Measurements from ENCODE around the gene GADD45A. TPM values are rescaled to one million over a fixed set of nuclear protein-coding genes. Genes with fewer than 3 reads are reported as not detected.

The GADD45A gene
- total RNA-seq, 1 experiment from 2014 or later = 35.4 TPM

GRCh38 chr1:67687649-67688048, 2.6 kb downstream of the GADD45A start:
- Mint-ChIP-seq H3K4me1 (ENCODE audit: low read depth, unreplicated experiment) (peaks cover 40% of the 10 kb centered on the region), H3K9me3 (ENCODE audit: low read depth, unreplicated experiment) (no peaks in the 10 kb centered on the region), H3K27me3 (ENCODE audit: unreplicated experiment) (no peaks in the 10 kb centered on the region), H3K36me3 (ENCODE audit: insufficient read depth, unreplicated experiment) (peaks cover 59% of the 10 kb centered on the region), H3K27ac (ENCODE audit: unreplicated experiment) (peak overlapping the region; percentile 89), H3K4me3 (ENCODE audit: low read depth, unreplicated experiment) (peak overlapping the region; percentile 96)
- intact Hi-C loops (cut with micrococcal nuclease; ENCODE audit: unreplicated experiment) = loop anchor here (10.0 kb wide), 1 partner anchor 153 kb away; no protein-coding TSS in a partner anchor
- CTCF ChIA-PET = no interaction called here
- TF ChIP-seq CTCF (IDR thresholded peaks at IDR 0.05; ENCODE audit: unreplicated experiment) = no peak
- BruUV-seq (replicated peaks) = TSS peak; percentile 61
- DNase-seq = no peak

GRCh38 chr1:67688526-67689219, 3.7 kb downstream of the GADD45A start:
- no TSS peak for BruUV-seq (replicated peaks)
- CTCF ChIA-PET = no interaction called here
- Mint-ChIP-seq H3K27ac (ENCODE audit: unreplicated experiment) (peak overlapping the region; percentile 89), H3K36me3 (ENCODE audit: insufficient read depth, unreplicated experiment) (peaks cover 55% of the 10 kb centered on the region), H3K4me1 (ENCODE audit: low read depth, unreplicated experiment) (peaks cover 30% of the 10 kb centered on the region), H3K4me3 (ENCODE audit: low read depth, unreplicated experiment) (peak overlapping the region; percentile 96), H3K27me3 (ENCODE audit: unreplicated experiment) (no peaks in the 10 kb centered on the region), H3K9me3 (ENCODE audit: low read depth, unreplicated experiment) (no peaks in the 10 kb centered on the region)
- intact Hi-C loops (cut with micrococcal nuclease; ENCODE audit: unreplicated experiment) = loop anchor here (10.0 kb wide), 1 partner anchor 154 kb away; no protein-coding TSS in a partner anchor
- TF ChIP-seq CTCF (IDR thresholded peaks at IDR 0.05; ENCODE audit: unreplicated experiment) = no peak
- DNase-seq = no peak

GRCh38 chr1:67689267-67690017, 4.4 kb downstream of the GADD45A start:
- H3K9me3 Mint-ChIP-seq (ENCODE audit: low read depth, unreplicated experiment) = no peaks in the 10 kb centered on the region
- intact Hi-C loops (cut with micrococcal nuclease; ENCODE audit: unreplicated experiment) = loop anchor here (10.0 kb wide), 1 partner anchor 155 kb away; no protein-coding TSS in a partner anchor
- CTCF ChIA-PET = no interaction called here
- no peak for DNase-seq
- no peaks in the 10 kb centered on the region for H3K27me3 Mint-ChIP-seq (ENCODE audit: unreplicated experiment)
- peaks cover 47% of the 10 kb centered on the region for H3K36me3 Mint-ChIP-seq (ENCODE audit: insufficient read depth, unreplicated experiment)
- BruUV-seq (replicated peaks) = no TSS peak
- no peak overlapping the region for H3K27ac Mint-ChIP-seq (ENCODE audit: unreplicated experiment)
- H3K4me3 Mint-ChIP-seq (ENCODE audit: low read depth, unreplicated experiment) = no peak overlapping the region
- H3K4me1 Mint-ChIP-seq (ENCODE audit: low read depth, unreplicated experiment) = peaks cover 23% of the 10 kb centered on the region
- TF ChIP-seq CTCF (IDR thresholded peaks at IDR 0.05; ENCODE audit: unreplicated experiment) = no peak

- no peak for TF ChIP-seq CTCF (IDR thresholded peaks at IDR 0.05; ENCODE audit: unreplicated experiment)
- CTCF ChIA-PET = no interaction called here
- Mint-ChIP-seq H3K9me3 (ENCODE audit: low read depth, unreplicated experiment) (no peaks in the 10 kb centered on the region), H3K4me3 (ENCODE audit: low read depth, unreplicated experiment) (no peak overlapping the region), H3K27ac (ENCODE audit: unreplicated experiment) (no peak overlapping the region), H3K36me3 (ENCODE audit: insufficient read depth, unreplicated experiment) (peaks cover 42% of the 10 kb centered on the region), H3K4me1 (ENCODE audit: low read depth, unreplicated experiment) (peaks cover 19% of the 10 kb centered on the region), H3K27me3 (ENCODE audit: unreplicated experiment) (no peaks in the 10 kb centered on the region)
- intact Hi-C loops (cut with micrococcal nuclease; ENCODE audit: unreplicated experiment) = no loop called here
- no TSS peak for BruUV-seq (replicated peaks)
- no peak for DNase-seq
These were observed 5.0 kb downstream of the GADD45A start for GRCh38 chr1:67690018-67690363.

All from Calu3 (cell line).